WTC11 (cell line): ENCODE measurements around the gene POMT2. TPM values are rescaled to one million over a fixed set of nuclear protein-coding genes. Genes with fewer than 3 reads are reported as not detected.

Source experiments
- ATAC-seq: fragments of 200-7000 bp; cut with Tn5 transposase; 2 replicates; pipeline ENCODE4 v1.10.0; 2021; ENCODE audit warnings: mild to moderate bottlenecking, moderate library complexity
- CTCF ChIA-PET: fragments of 300-600 bp; sonication (Branson Sonifier 250); formaldehyde crosslinking; loops from one replicate; lab custom pipeline; 2021; ENCODE audit warnings: antibody characterized with exemption; lab: Charles Lee
- POLR2A ChIA-PET: fragments of 350-600 bp; sonication (Branson Sonifier 250); formaldehyde crosslinking; loops from one replicate; lab custom pipeline; 2021; ENCODE audit warnings: antibody characterized with exemption; lab: Charles Lee
- DNase-seq: peaks from one replicate; pipeline ENCODE4 v3.0.0; 2021; ENCODE audit warnings: low spot score
- H3K27ac Mint-ChIP-seq: 2 replicates; pipeline ENCODE4 v1.8.0; 2021; ENCODE audit warnings: mixed read lengths
- H3K27me3 Mint-ChIP-seq: 2 replicates; pipeline ENCODE4 v1.8.0; 2021; ENCODE audit warnings: low read depth, mild to moderate bottlenecking, moderate library complexity, mixed read lengths
- H3K36me3 Mint-ChIP-seq: 2 replicates; pipeline ENCODE4 v1.8.0; 2021; ENCODE audit warnings: mixed read lengths
- H3K4me1 Mint-ChIP-seq: 2 replicates; pipeline ENCODE4 v1.8.0; 2022; ENCODE audit warnings: mixed read lengths
- H3K4me3 Mint-ChIP-seq: 2 replicates; pipeline ENCODE4 v1.8.0; 2021; ENCODE audit warnings: mild to moderate bottlenecking, moderate library complexity, mixed read lengths
- H3K9me3 Mint-ChIP-seq: 2 replicates; pipeline ENCODE4 v1.8.0; 2021; ENCODE audit warnings: mixed read lengths
- CBFB ChIP-seq: sonication (generic); formaldehyde crosslinking; IDR thresholded peaks from 2 replicates; pipeline ENCODE4 v1.8.1; 2022; ENCODE audit warnings: mild to moderate bottlenecking, low read depth, missing genetic modification reagents
- CREB1 ChIP-seq: sonication (generic); formaldehyde crosslinking; IDR thresholded peaks from 2 replicates; pipeline ENCODE4 v1.8.0; 2023; ENCODE audit warnings: mild to moderate bottlenecking, missing genetic modification reagents
- ELF4 ChIP-seq: sonication (generic); formaldehyde crosslinking; IDR thresholded peaks from 2 replicates; pipeline ENCODE4 v1.8.1; 2022; ENCODE audit warnings: low read depth, mild to moderate bottlenecking, moderate library complexity, missing genetic modification reagents
- ETV6 ChIP-seq: sonication (generic); formaldehyde crosslinking; IDR thresholded peaks from 2 replicates; pipeline ENCODE4 v1.8.1; 2022; ENCODE audit warnings: mild to moderate bottlenecking, missing genetic modification reagents
- FOXJ3 ChIP-seq: sonication (generic); formaldehyde crosslinking; IDR thresholded peaks from 2 replicates; pipeline ENCODE4 v1.9.0; 2021; ENCODE audit warnings: missing genetic modification reagents, mild to moderate bottlenecking, borderline replicate concordance
- RELA ChIP-seq: sonication (generic); formaldehyde crosslinking; IDR thresholded peaks from 2 replicates; pipeline ENCODE4 v1.8.1; 2022; ENCODE audit warnings: missing genetic modification reagents, mild to moderate bottlenecking, borderline replicate concordance
- SMAD3 ChIP-seq: sonication (generic); formaldehyde crosslinking; IDR thresholded peaks from 2 replicates; pipeline ENCODE4 v1.8.0; 2022; ENCODE audit warnings: missing genetic modification reagents, mild to moderate bottlenecking, borderline replicate concordance
- TCF7 ChIP-seq: sonication (generic); formaldehyde crosslinking; IDR thresholded peaks from 2 replicates; pipeline ENCODE4 v1.8.0; 2022; ENCODE audit warnings: mild to moderate bottlenecking, low read depth, missing genetic modification reagents, moderate library complexity
- TEAD4 ChIP-seq: sonication (generic); formaldehyde crosslinking; IDR thresholded peaks from 2 replicates; pipeline ENCODE4 v1.8.0; 2022; ENCODE audit warnings: mild to moderate bottlenecking, missing genetic modification reagents
- ZBTB21 ChIP-seq: sonication (generic); formaldehyde crosslinking; IDR thresholded peaks from 2 replicates; pipeline ENCODE4 v1.8.1; 2023; ENCODE audit warnings: mild to moderate bottlenecking, missing genetic modification reagents, borderline replicate concordance
- ZNF671 ChIP-seq: fragments of 250-450 bp; sonication (Bioruptor Pico); IDR thresholded peaks from 2 replicates; pipeline ENCODE4 v1.8.0; 2021; ENCODE audit warnings: mild to moderate bottlenecking
- total RNA-seq: library from RNA; stranded (reverse); gene quantifications from 3 replicates; pipeline ENCODE4 v1.2.3, GENCODE V29; 2021
- TF ChIP-seq, protein P1 (sequence below): sonication (generic); formaldehyde crosslinking; IDR thresholded peaks from 2 replicates; pipeline ENCODE4 v1.8.1; 2022; ENCODE audit warnings: low read depth, mild to moderate bottlenecking, moderate library complexity, missing genetic modification reagents, borderline replicate concordance
- TF ChIP-seq, protein P2 (sequence below): sonication (generic); formaldehyde crosslinking; IDR thresholded peaks from 2 replicates; pipeline ENCODE4 v1.8.1; 2023; ENCODE audit warnings: mild to moderate bottlenecking, missing genetic modification reagents
- TF ChIP-seq, protein P3 (sequence below): sonication (generic); formaldehyde crosslinking; IDR thresholded peaks from 2 replicates; pipeline ENCODE4 v1.8.1; 2023; ENCODE audit warnings: mild to moderate bottlenecking, missing genetic modification reagents, moderate library complexity
- TF ChIP-seq, protein P4 (sequence below): sonication (generic); formaldehyde crosslinking; IDR thresholded peaks from 2 replicates; pipeline ENCODE4 v1.8.1; 2023; ENCODE audit warnings: mild to moderate bottlenecking, moderate library complexity, missing genetic modification reagents
- TF ChIP-seq, protein P5 (sequence below): fragments of 250-450 bp; sonication (Bioruptor Pico); IDR thresholded peaks from 2 replicates; pipeline ENCODE4 v1.9.0; 2021; ENCODE audit warnings: moderate library complexity, mild to moderate bottlenecking, inconsistent platforms, borderline replicate concordance
- TF ChIP-seq, protein P6 (sequence below): sonication (generic); formaldehyde crosslinking; IDR thresholded peaks from 2 replicates; pipeline ENCODE4 v1.8.0; 2022; ENCODE audit warnings: mild to moderate bottlenecking, missing genetic modification reagents
- TF ChIP-seq, protein P7 (sequence below): fragments of 250-450 bp; sonication (Bioruptor Pico); IDR thresholded peaks from 2 replicates; pipeline ENCODE4 v1.9.0; 2021; ENCODE audit warnings: mild to moderate bottlenecking, borderline replicate concordance

POMT2 gene
- total RNA-seq, 1 experiment from 2014 or later: 38.7 TPM

DNA sequence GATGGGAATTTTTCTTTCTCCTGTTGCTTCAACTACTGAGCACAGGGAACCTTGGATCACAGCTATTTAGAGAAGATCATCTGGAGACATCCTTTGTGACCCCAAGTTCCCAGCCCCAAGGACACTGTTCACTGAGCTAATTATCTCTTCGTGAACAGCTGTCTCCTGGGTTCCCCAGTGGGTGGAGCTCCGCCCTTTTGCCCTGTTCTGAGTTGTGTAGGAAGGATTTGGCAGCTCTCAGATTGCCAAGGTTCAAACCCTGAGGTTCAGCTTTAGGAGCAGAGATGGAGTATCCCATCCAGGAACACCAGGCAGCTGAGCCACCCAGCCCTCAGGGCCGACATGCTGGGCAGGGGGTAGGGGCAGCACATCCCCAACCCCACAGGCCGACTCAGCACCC is 81.7 kb downstream of the POMT2 start (continued):
- TF ChIP-seq, protein P1, sequence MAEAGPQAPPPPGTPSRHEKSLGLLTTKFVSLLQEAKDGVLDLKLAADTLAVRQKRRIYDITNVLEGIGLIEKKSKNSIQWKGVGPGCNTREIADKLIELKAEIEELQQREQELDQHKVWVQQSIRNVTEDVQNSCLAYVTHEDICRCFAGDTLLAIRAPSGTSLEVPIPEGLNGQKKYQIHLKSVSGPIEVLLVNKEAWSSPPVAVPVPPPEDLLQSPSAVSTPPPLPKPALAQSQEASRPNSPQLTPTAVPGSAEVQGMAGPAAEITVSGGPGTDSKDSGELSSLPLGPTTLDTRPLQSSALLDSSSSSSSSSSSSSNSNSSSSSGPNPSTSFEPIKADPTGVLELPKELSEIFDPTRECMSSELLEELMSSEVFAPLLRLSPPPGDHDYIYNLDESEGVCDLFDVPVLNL (CRISPR knock-in tag): no peak
- TF ChIP-seq TCF7: no peak

DNA sequence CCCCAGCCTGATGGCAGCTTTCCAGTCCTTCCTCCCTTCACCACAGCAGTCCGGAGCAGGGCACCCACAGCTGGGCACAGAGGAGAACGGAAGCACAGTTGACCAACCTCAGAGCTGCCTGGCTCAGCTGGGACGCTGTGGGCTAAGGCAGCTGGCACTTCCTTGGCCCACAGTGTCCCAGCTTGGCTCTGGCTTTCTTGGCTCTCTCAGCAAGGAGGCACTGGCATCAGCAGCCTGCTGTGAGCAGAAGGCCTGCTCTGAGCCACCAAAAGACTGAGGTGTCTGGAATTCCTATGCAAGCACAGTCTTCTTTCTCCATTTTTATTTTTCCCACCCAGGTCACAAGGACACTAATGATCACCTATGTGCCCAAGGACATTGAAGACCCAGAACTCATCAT is 82.3 kb downstream of the POMT2 start:
- ChIA-PET CTCF (interaction anchor here (0.7 to 1.7 kb wide), 4 partner anchors 25 to 87 kb away, joined by 3 to 7 read pairs (median 5); no protein-coding TSS in a partner anchor), POLR2A (no interaction called here)
- Mint-ChIP-seq H3K4me1 (no peaks in the 10 kb centered on the region), H3K27me3 (no peaks in the 10 kb centered on the region), H3K27ac (no peak overlapping the region), H3K9me3 (no peaks in the 10 kb centered on the region), H3K36me3 (no peaks in the 10 kb centered on the region), H3K4me3 (no peak overlapping the region)
- DNase-seq (no peak), ATAC-seq (no peak)
- TF ChIP-seq, protein P2, sequence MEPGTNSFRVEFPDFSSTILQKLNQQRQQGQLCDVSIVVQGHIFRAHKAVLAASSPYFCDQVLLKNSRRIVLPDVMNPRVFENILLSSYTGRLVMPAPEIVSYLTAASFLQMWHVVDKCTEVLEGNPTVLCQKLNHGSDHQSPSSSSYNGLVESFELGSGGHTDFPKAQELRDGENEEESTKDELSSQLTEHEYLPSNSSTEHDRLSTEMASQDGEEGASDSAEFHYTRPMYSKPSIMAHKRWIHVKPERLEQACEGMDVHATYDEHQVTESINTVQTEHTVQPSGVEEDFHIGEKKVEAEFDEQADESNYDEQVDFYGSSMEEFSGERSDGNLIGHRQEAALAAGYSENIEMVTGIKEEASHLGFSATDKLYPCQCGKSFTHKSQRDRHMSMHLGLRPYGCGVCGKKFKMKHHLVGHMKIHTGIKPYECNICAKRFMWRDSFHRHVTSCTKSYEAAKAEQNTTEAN: no peak

DNA sequence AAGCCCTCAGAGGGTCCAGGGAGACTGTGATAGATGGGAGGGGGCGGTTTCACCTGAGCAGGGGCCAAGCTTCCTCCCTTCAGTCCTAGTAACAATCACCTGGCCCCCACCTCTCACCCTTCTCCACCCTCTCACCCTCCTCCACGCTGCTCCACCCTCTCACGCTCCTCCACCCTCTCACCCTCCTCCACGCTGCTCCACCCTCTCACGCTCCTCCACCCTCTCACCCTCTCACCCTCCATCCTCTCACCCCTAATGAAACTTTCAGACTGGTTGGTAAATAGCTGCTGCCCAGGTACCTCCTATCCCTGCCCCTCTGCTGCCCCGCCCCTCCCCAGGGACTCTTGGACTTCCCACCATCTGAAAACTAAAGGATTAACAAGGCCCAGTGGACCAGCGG is 83.9 kb downstream of the POMT2 start:
- POLR2A ChIA-PET: no interaction called here
- TF ChIP-seq ZBTB21 (CRISPR knock-in tag) (no peak), ZNF671 (CRISPR knock-in tag) (no peak), ELF4 (CRISPR knock-in tag) (no peak), RELA (no peak), CREB1 (CRISPR knock-in tag) (no peak)
- TF ChIP-seq, protein P3, sequence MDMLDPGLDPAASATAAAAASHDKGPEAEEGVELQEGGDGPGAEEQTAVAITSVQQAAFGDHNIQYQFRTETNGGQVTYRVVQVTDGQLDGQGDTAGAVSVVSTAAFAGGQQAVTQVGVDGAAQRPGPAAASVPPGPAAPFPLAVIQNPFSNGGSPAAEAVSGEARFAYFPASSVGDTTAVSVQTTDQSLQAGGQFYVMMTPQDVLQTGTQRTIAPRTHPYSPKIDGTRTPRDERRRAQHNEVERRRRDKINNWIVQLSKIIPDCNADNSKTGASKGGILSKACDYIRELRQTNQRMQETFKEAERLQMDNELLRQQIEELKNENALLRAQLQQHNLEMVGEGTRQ (CRISPR knock-in tag): no peak
- CTCF ChIA-PET: interaction anchor here (0.7 to 1.5 kb wide), 4 partner anchors 23 to 112 kb away, joined by 3 to 5 read pairs (median 3); no protein-coding TSS in a partner anchor
- Mint-ChIP-seq H3K9me3 (no peaks in the 10 kb centered on the region), H3K27ac (no peak overlapping the region), H3K27me3 (no peaks in the 10 kb centered on the region; the same call in 1 of the 2 replicates), H3K36me3 (no peaks in the 10 kb centered on the region), H3K4me1 (no peaks in the 10 kb centered on the region), H3K4me3 (no peak overlapping the region)
- DNase-seq: no peak
- ATAC-seq: no peak

DNA sequence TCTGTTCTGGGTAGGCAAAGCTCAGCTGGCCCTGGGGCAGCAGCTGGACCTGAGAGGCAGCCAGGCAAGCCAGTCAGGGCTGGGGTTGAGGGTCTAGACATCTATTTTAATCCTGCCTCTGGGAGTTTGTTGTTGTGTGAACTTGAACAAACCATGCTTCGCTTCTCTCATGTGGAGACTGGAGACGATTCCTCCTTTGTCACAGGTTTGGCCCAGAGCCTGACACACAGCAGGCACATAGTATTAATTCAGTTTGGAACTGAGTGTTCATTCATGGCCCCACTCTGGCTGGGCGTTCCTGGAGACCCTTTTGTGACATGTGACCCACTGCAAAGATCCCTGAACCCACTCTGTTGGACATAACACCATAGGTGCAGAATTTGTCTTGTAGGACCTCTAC is 89.0 kb downstream of the POMT2 start:
- ChIA-PET CTCF (interaction anchor here (0.6 kb wide), 1 partner anchor 18 kb away, joined by 5 read pairs; no protein-coding TSS in a partner anchor), POLR2A (no interaction called here)
- Mint-ChIP-seq H3K4me3 (no peak overlapping the region), H3K4me1 (no peaks in the 10 kb centered on the region), H3K27me3 (no peaks in the 10 kb centered on the region; the same call in 1 of the 2 replicates), H3K27ac (no peak overlapping the region), H3K9me3 (no peaks in the 10 kb centered on the region), H3K36me3 (no peaks in the 10 kb centered on the region)
- TF ChIP-seq CBFB (CRISPR knock-in tag) (no peak), RELA (no peak), SMAD3 (no peak), TEAD4 (CRISPR knock-in tag) (no peak), ETV6 (CRISPR knock-in tag) (no peak), FOXJ3 (CRISPR knock-in tag) (no peak)
- TF ChIP-seq, protein P3 (CRISPR knock-in tag): no peak
- TF ChIP-seq, protein P4, sequence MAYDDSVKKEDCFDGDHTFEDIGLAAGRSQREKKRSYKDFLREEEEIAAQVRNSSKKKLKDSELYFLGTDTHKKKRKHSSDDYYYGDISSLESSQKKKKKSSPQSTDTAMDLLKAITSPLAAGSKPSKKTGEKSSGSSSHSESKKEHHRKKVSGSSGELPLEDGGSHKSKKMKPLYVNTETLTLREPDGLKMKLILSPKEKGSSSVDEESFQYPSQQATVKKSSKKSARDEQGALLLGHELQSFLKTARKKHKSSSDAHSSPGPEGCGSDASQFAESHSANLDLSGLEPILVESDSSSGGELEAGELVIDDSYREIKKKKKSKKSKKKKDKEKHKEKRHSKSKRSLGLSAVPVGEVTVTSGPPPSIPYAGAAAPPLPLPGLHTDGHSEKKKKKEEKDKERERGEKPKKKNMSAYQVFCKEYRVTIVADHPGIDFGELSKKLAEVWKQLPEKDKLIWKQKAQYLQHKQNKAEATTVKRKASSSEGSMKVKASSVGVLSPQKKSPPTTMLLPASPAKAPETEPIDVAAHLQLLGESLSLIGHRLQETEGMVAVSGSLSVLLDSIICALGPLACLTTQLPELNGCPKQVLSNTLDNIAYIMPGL (CRISPR knock-in tag): no peak
- TF ChIP-seq, protein P5, sequence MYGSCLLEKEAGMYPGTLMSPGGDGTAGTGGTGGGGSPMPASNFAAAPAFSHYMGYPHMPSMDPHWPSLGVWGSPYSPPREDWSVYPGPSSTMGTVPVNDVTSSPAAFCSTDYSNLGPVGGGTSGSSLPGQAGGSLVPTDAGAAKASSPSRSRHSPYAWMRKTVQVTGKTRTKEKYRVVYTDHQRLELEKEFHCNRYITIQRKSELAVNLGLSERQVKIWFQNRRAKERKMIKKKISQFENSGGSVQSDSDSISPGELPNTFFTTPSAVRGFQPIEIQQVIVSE (CRISPR knock-in tag): no peak
- TF ChIP-seq, protein P6, sequence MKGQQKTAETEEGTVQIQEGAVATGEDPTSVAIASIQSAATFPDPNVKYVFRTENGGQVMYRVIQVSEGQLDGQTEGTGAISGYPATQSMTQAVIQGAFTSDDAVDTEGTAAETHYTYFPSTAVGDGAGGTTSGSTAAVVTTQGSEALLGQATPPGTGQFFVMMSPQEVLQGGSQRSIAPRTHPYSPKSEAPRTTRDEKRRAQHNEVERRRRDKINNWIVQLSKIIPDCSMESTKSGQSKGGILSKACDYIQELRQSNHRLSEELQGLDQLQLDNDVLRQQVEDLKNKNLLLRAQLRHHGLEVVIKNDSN: no peak
- TF ChIP-seq, protein P7, sequence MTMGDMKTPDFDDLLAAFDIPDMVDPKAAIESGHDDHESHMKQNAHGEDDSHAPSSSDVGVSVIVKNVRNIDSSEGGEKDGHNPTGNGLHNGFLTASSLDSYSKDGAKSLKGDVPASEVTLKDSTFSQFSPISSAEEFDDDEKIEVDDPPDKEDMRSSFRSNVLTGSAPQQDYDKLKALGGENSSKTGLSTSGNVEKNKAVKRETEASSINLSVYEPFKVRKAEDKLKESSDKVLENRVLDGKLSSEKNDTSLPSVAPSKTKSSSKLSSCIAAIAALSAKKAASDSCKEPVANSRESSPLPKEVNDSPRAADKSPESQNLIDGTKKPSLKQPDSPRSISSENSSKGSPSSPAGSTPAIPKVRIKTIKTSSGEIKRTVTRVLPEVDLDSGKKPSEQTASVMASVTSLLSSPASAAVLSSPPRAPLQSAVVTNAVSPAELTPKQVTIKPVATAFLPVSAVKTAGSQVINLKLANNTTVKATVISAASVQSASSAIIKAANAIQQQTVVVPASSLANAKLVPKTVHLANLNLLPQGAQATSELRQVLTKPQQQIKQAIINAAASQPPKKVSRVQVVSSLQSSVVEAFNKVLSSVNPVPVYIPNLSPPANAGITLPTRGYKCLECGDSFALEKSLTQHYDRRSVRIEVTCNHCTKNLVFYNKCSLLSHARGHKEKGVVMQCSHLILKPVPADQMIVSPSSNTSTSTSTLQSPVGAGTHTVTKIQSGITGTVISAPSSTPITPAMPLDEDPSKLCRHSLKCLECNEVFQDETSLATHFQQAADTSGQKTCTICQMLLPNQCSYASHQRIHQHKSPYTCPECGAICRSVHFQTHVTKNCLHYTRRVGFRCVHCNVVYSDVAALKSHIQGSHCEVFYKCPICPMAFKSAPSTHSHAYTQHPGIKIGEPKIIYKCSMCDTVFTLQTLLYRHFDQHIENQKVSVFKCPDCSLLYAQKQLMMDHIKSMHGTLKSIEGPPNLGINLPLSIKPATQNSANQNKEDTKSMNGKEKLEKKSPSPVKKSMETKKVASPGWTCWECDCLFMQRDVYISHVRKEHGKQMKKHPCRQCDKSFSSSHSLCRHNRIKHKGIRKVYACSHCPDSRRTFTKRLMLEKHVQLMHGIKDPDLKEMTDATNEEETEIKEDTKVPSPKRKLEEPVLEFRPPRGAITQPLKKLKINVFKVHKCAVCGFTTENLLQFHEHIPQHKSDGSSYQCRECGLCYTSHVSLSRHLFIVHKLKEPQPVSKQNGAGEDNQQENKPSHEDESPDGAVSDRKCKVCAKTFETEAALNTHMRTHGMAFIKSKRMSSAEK: no peak
- DNase-seq (no peak), ATAC-seq (no peak)
